Skin epidermis (tissue), 12 donors: Measurements from ENCODE around the gene RGS13.

Experiments
- H3K27ac ChIP-seq, 21 experiments: fragments of 200-600 bp; sonication (generic) in 11 of 21; one replicate each; pipeline ENCODE4 v1.5.0; 2020; ENCODE audit warnings: mild to moderate bottlenecking in 3 of 21, inconsistent platforms in 2 of 21, moderate library complexity in 2 of 21
- H3K4me3 ChIP-seq, 7 experiments: fragments of 200-600 bp; sonication (generic) in 2 of 7; one replicate each; pipeline ENCODE4 v1.5.0; 2020; ENCODE audit warnings: inconsistent platforms in 2 of 7, mild to moderate bottlenecking in 2 of 7, moderate library complexity in 1 of 7

Gene RGS13

GRCh38 chr1:192620071-192620635 lies 15.8 kb upstream of the RGS13 start:
- Histone ChIP-seq H3K4me3 (no peak overlapping the region), H3K27ac (no peak overlapping the region)

- H3K4me3 ChIP-seq: no peak overlapping the region
- H3K27ac ChIP-seq: no peak overlapping the region
Observed at GRCh38 chr1:192626366-192627179, 9.4 kb upstream of the RGS13 start.

- H3K4me3 ChIP-seq: no peak overlapping the region
- H3K27ac ChIP-seq: no peak overlapping the region
Observed at GRCh38 chr1:192627901-192628300, 8.0 kb upstream of the RGS13 start.

GRCh38 chr1:192628396-192629057 lies 7.4 kb upstream of the RGS13 start:
- H3K27ac ChIP-seq: no peak overlapping the region
- no peak overlapping the region for H3K4me3 ChIP-seq

GRCh38 chr1:192629612-192630011 lies 6.3 kb upstream of the RGS13 start:
- no peak overlapping the region for H3K27ac ChIP-seq

GRCh38 chr1:192630521-192631287 lies 5.2 kb upstream of the RGS13 start:
- H3K4me3 ChIP-seq: no peak overlapping the region
- H3K27ac ChIP-seq: no peak overlapping the region

More at GRCh38 chr1:192629612-192630011, 6.3 kb upstream of the RGS13 start:
- no peak overlapping the region for H3K4me3 ChIP-seq

- Histone ChIP-seq H3K4me3 (no peak overlapping the region), H3K27ac (no peak overlapping the region)
Observed at GRCh38 chr1:192631749-192632148, 4.2 kb upstream of the RGS13 start.

GRCh38 chr1:192632188-192632587 lies 3.8 kb upstream of the RGS13 start:
- no peak overlapping the region for H3K27ac ChIP-seq

GRCh38 chr1:192632641-192633532 lies 3.1 kb upstream of the RGS13 start:
- Histone ChIP-seq H3K4me3 (no peak overlapping the region), H3K27ac (no peak overlapping the region)

More at GRCh38 chr1:192632188-192632587, 3.8 kb upstream of the RGS13 start:
- no peak overlapping the region for H3K4me3 ChIP-seq

GRCh38 chr1:192633533-192634253 lies 2.3 kb upstream of the RGS13 start:
- Histone ChIP-seq H3K4me3 (no peak overlapping the region), H3K27ac (no peak overlapping the region)

- Histone ChIP-seq H3K4me3 (no peak overlapping the region), H3K27ac (no peak overlapping the region)
Observed at GRCh38 chr1:192635041-192635440, 906 bp upstream of the RGS13 start.

- Histone ChIP-seq H3K27ac (no peak overlapping the region), H3K4me3 (no peak overlapping the region)
Observed at GRCh38 chr1:192639607-192640368, 3.8 kb downstream of the RGS13 start.

GRCh38 chr1:192652159-192652558 lies 16.2 kb downstream of the RGS13 start:
- H3K27ac ChIP-seq: no peak overlapping the region
- no peak overlapping the region for H3K4me3 ChIP-seq

GRCh38 chr1:192654120-192654519 lies 18.2 kb downstream of the RGS13 start:
- H3K27ac ChIP-seq: no peak overlapping the region
- H3K4me3 ChIP-seq: no peak overlapping the region

- no peak overlapping the region for H3K4me3 ChIP-seq
- H3K27ac ChIP-seq: no peak overlapping the region
Observed at GRCh38 chr1:192654591-192655251, 18.8 kb downstream of the RGS13 start.

- H3K4me3 ChIP-seq: no peak overlapping the region
- no peak overlapping the region for H3K27ac ChIP-seq
Observed at GRCh38 chr1:192657760-192658159, 21.8 kb downstream of the RGS13 start.

- no peak overlapping the region for H3K27ac ChIP-seq
- no peak overlapping the region for H3K4me3 ChIP-seq
Observed at GRCh38 chr1:192658255-192658654, 22.3 kb downstream of the RGS13 start.
